T-helper 22 cell (primary cell): ENCODE data around the gene SASH1.
"Not testable (repeated sequence)": the region's sequence is repeated elsewhere in the genome, so short reads cannot be mapped to it uniquely, and the experiment has no call there.

Experiments
- DNase-seq: peaks from one replicate; pipeline ENCODE4 v3.0.0-alpha.2; 2020; ENCODE audit warnings: low read depth

The SASH1 gene

DNA sequence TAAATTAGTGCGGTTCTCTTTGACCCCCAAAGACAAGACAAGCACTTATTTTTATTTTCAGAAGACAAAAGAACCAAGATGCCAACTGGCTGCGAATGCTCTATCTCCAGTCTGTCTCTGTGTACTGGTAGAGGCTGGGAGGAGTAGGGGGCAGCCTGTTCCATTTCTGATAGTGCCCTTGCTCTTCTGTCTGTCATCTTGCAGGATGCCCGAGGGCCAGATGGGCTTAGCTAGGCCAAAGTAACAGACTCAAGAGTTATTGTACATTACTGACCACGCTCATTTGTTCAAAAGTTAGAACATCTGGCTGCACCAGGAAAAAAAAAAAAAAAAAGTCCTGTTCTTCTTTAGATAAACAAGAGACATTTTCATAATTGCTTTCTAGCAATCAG is 206.1 kb downstream of the SASH1 start:
- no peak for DNase-seq

DNA sequence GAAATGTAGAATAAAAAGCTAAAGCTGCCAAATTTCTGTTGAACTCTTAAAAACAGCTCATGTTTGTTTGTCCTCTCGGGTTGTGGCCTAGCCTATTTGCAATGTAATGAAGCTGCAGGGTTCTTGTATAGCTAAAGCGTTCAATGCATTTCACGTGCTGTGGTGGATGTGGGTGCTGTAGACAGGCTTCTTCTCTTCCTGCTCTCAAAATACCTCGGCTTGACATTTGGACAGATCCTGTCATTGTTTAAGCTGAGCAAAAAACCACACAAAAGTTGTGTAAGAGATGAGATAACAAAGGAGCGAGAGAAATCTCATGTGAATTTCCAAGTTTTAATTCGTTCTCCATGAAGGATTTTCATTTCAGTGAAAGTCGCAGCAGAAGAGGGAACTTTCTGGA is 207.9 kb downstream of the SASH1 start:
- DNase-seq = no peak

DNA sequence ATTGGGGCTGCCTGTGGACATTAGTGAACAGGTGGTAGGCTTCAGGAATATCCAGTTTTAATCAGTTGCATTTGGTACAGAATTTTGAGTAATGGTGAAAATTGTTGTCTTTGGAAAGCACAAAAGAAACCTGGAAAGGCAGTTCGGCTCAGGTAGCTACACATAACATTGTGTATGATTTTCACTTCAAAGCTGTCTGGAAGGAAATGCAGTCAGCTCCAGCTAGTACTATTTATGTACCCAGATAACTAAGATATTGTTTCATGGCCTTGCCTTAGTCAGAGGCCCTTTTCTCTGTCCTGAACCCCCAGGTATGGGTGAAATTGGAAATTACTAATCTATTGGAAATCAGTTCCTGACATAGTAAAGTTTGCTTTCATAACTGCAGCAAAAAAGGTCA is 208.6 kb downstream of the SASH1 start:
- no peak for DNase-seq

- DNase-seq = no peak
Observed at GRCh38 chr6:148556410-148556809, 213.8 kb downstream of the SASH1 start.

GRCh38 chr6:148557796-148558321 is 215.2 kb downstream of the SASH1 start:
- DNase-seq = no peak

- peak; percentile 23 for DNase-seq
Observed at GRCh38 chr6:148559848-148560433, 217.3 kb downstream of the SASH1 start.

GRCh38 chr6:148561629-148562028 is 219.0 kb downstream of the SASH1 start:
- DNase-seq = no peak

DNA sequence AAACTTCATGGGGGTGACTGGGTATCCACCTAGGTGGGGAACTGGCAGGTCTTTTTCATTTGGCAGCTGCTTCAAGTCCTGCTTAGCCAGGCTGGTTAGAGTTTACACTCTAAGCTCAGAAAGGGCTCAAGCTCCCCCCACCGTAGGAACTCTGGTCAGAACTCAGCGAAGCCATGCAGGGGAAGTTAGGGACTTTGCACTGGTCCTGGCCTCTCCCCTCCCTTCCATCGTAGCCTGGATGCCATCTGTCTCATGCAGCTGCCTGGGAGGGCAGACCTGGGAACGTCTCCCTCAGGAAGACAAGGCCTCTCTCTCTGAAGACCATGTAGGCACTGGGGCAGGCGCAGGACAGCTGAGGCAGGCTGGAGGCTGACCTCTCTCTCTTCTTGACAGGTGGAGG is 220.4 kb downstream of the SASH1 start:
- DNase-seq = no peak

DNA sequence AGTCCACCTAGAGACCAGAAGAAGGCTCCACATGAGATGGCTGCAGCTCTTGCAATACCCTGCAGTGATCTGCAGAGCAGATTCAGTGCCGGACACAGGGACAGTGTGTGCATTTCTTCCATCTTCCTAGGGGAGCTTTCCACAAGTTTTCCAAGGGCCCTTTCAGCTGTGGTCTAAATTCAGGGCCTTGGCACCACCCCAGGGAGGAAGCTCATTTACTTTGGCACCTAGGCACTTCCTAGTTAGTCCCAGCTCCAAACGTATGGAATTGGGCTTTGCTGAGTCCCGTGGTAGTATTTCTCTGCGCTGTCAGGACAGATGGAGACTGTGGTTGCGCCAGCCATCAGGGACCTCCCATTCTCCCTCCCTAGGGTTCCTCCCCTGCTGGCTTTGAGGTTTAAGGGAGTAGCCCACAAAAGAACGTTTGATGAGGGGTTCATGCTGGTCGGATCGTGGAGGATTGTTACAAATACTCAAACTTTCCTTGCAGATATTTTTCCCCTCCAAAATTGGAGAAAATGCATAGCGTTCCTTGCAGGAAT is 221.9 kb downstream of the SASH1 start:
- no peak for DNase-seq

- DNase-seq = no peak
Observed at GRCh38 chr6:148565321-148565926, 222.8 kb downstream of the SASH1 start.

GRCh38 chr6:148565930-148566663 is 223.5 kb downstream of the SASH1 start:
- DNase-seq = no peak

DNA sequence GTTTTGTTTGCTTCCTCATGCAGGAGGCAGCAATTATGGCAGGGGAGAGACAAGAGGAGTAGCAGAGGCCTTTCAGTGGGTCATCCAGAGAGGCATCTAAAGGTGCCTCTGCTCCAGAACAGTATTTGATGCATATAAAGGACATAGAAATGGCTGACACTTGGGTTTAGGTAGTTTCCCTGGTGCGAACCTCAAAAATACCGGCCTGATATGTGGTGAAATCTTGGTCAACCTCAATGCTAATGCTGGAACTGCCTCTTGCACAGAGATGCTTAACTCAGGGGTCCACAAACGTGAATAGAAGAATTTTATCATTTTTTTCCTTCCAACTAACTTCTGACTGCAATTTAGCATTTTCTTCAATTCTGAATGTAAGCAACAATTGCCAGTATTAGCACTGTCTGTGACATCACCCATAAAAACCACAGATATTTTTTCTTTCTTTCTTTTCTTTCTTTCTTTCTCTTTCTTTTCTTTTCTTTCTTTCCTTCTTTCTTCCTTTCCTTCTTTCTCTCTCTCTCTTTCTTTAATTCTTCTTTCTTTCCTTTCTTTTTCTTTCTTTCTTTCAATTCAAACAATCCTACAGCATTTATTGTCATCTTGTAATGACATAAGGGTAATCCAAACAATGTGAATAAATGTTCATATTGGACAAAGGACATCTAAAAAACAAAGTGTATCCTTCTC is 224.2 kb downstream of the SASH1 start:
- no peak for DNase-seq

DNA sequence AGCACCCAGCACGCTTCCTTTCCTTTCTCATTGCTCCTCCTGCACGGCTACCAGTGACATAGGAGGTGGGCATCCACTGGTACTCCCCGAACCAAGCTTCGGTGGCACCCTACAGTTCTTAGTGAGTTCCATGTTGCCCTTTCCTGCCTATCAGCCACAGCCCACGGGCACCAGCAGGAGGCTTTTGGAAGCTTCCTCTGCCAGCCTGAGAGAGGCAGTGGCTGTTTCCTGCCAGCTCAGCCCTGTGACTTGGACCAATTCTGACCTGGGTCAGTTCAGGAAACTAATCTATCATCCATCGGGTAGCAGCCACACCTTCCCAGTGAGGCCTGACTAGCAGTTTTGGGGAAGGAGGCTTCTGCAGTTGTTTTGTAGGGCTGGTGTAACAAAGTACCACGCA is 227.8 kb downstream of the SASH1 start:
- DNase-seq = no peak

GRCh38 chr6:148572676-148573335 is 230.2 kb downstream of the SASH1 start:
- no peak for DNase-seq

- DNase-seq = no peak
Observed at GRCh38 chr6:148573922-148574321, 231.3 kb downstream of the SASH1 start.

- no peak for DNase-seq
Observed at GRCh38 chr6:148577687-148578488, 235.2 kb downstream of the SASH1 start.

GRCh38 chr6:148578489-148578814 is 235.8 kb downstream of the SASH1 start:
- DNase-seq = no peak

- no peak for DNase-seq
Observed at GRCh38 chr6:148578837-148579565, 236.4 kb downstream of the SASH1 start.

DNA sequence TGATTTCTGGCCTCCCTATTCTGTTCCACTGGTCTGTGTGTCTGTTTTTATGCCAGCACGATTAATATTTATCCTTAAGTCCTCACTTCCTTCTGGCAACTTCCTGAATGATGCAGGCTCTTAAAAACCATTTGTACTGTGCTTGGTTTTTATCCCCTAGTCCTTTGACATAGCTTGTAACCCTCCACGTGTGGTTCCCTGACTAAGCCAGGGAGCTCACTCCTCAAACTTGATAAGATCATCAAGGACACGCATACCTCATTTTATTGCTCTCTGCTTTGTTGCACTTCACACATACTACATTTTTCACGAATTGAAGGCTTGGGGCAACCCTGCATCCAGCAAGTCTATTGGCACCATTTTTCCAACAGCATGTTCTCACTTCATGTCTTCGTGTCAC is 237.8 kb downstream of the SASH1 start:
- no peak for DNase-seq

DNA sequence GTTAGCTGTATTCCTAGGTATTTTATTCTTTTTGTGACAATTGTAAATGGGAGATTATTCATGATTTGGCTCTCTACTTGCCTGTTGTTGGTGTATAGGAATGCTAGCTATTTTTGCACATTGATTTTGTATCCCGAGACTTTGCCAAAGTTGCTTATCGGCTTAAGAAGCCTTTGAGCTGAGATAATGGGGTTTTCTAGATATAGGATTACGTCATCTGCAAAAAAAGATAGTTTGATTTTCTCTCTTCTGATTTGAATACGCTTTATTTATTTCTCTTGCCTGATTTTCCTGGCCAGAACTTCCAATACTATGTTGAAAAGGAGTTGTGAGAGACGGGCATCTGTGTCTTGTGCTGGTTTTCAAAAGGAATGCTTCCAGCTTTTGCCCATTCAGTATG is 241.0 kb downstream of the SASH1 start:
- no peak for DNase-seq

GRCh38 chr6:148585641-148586040 is 243.0 kb downstream of the SASH1 start:
- DNase-seq = not testable (repeated sequence)
